Keratinocyte (primary cell): ENCODE data around the gene SLX4IP. TPM values are rescaled to one million over a fixed set of nuclear protein-coding genes. Genes with fewer than 3 reads are reported as not detected.

Source experiments
- DNase-seq: peaks from one replicate; pipeline ENCODE4 v3.0.0-alpha.2; 2011; ENCODE audit warnings: low read depth, missing footprints, low spot score
- FAIRE-seq: peaks from 2 replicates; lab custom pipeline; 2011; peaks lifted over from hg19 to GRCh38; lab: Jason Lieb, UNC
- H2AFZ ChIP-seq: 2 replicates; pipeline ENCODE4 v1.6.0; 2012; ENCODE audit warnings: low read length, control low read depth, inconsistent platforms; ENCODE audit not compliant: control insufficient read depth
- H3K27ac ChIP-seq: 2 replicates; pipeline ENCODE4 v1.5.1; 2011; ENCODE audit warnings: low read length; ENCODE audit not compliant: control insufficient read depth, insufficient read depth
- H3K27me3 ChIP-seq: 3 replicates; pipeline ENCODE4 v1.6.0; 2011; ENCODE audit warnings: low read length; ENCODE audit not compliant: control insufficient read depth, insufficient read depth; ENCODE audit errors: extremely low read depth
- H3K36me3 ChIP-seq, 2 experiments: 2 replicates in 1 of 2; 3 replicates in 1 of 2; pipeline ENCODE4 v1.5.1; 2011; ENCODE audit warnings: low read length in 2 of 2, mild to moderate bottlenecking in 1 of 2; ENCODE audit not compliant: control insufficient read depth in 2 of 2, insufficient read depth in 2 of 2; ENCODE audit errors: extremely low read depth in 1 of 2
- H3K4me1 ChIP-seq: 3 replicates; pipeline ENCODE4 v1.5.1; 2011; ENCODE audit warnings: low read length; ENCODE audit not compliant: control insufficient read depth, insufficient read depth; ENCODE audit errors: extremely low read depth
- H3K4me2 ChIP-seq: 3 replicates; pipeline ENCODE4 v1.6.0; 2011; ENCODE audit warnings: low read depth, low read length; ENCODE audit not compliant: control insufficient read depth, insufficient read depth; ENCODE audit errors: extremely low read depth
- H3K4me3 ChIP-seq, 3 experiments: fragments of 200-600 bp in 1 of 3; sonication (generic) in 1 of 3; 2 replicates in 2 of 3; 3 replicates in 1 of 3; pipeline ENCODE4 v1.5.1; 2011 to 2016; ENCODE audit warnings: low read length in 3 of 3, mild to moderate bottlenecking in 3 of 3, control low read depth in 2 of 3, inconsistent platforms in 1 of 3, low read depth in 1 of 3, mixed read lengths in 1 of 3, mixed run types in 1 of 3, moderate library complexity in 1 of 3; ENCODE audit not compliant: control insufficient read depth in 2 of 3, insufficient read depth in 2 of 3; ENCODE audit errors: extremely low read depth in 1 of 3
- H3K79me2 ChIP-seq: 2 replicates; pipeline ENCODE4 v1.6.0; 2012; ENCODE audit warnings: low read length; ENCODE audit not compliant: control insufficient read depth, insufficient read depth
- H3K9ac ChIP-seq: 3 replicates; pipeline ENCODE4 v1.6.0; 2011; ENCODE audit warnings: low read length; ENCODE audit not compliant: control insufficient read depth, insufficient read depth; ENCODE audit errors: extremely low read depth
- H3K9me1 ChIP-seq: 3 replicates; pipeline ENCODE4 v1.6.0; 2011; ENCODE audit warnings: low read length; ENCODE audit not compliant: control insufficient read depth, insufficient read depth; ENCODE audit errors: extremely low read depth
- H3K9me3 ChIP-seq: 2 replicates; pipeline ENCODE4 v1.5.1; 2012; ENCODE audit warnings: low read depth, low read length; ENCODE audit not compliant: control insufficient read depth
- H4K20me1 ChIP-seq: 3 replicates; pipeline ENCODE4 v1.6.0; 2011; ENCODE audit warnings: low read length; ENCODE audit not compliant: control insufficient read depth, insufficient read depth; ENCODE audit errors: extremely low read depth
- CTCF ChIP-seq, 3 experiments: IDR thresholded peaks in 1 of 3; conservative IDR thresholded peaks in 1 of 3; optimal IDR thresholded peaks in 1 of 3; 2 replicates in 2 of 3; 3 replicates in 1 of 3; pipeline versions ENCODE3 to v1.5.1; 2011; ENCODE audit warnings: low read length in 3 of 3, mild to moderate bottlenecking in 3 of 3, moderate library complexity in 2 of 3, control low read depth in 1 of 3, inconsistent platforms in 1 of 3; ENCODE audit not compliant: insufficient read depth in 2 of 3; ENCODE audit errors: extremely low read depth in 1 of 3
- EZH2 ChIP-seq: IDR thresholded peaks from one replicate; pipeline ENCODE4 v1.6.1; 2012; ENCODE audit warnings: inconsistent platforms, mild to moderate bottlenecking, low read length, moderate library complexity
- dilution Hi-C: fragments of 300-500 bp; cut with MboI; formaldehyde crosslinking; loops from one replicate; pipeline ENCODE4 v1.7.0; 2020; ENCODE audit warnings: low sequenced_read_pairs; ENCODE audit not compliant: extremely low pct_ligation_motif_present
- polyA plus RNA-seq, 5 experiments: library from polyadenylated mRNA; depleted of rRNA in 3 of 5; stranded (reverse) in 3 of 5; stranded (forward) in 1 of 5; unstranded in 1 of 5; fragments of >200 nt; gene quantifications; 1 replicate in 1 of 5; 2 replicates in 3 of 5; 3 replicates in 1 of 5; pipeline versions ENCODE4 v1.2.1 to v1.2.3, GENCODE V29; 2011 to 2012; ENCODE audit warnings: missing spikeins in 2 of 5, low read depth in 1 of 5, low replicate concordance in 1 of 5

Gene SLX4IP
- polyA plus RNA-seq, 1 donor (not counting 4 experiments of a cell fraction or from before 2014, with no cell fraction given), result 3.0 TPM

- Histone ChIP-seq H3K4me2 (no peak overlapping the region), H3K9me1 (no peaks in the 10 kb centered on the region), H3K27me3 (no peaks in the 10 kb centered on the region), H3K4me1 (peaks cover 4% of the 10 kb centered on the region), H4K20me1 (no peaks in the 10 kb centered on the region), H3K9ac (no peak overlapping the region), H3K4me3 (no peak overlapping the region), H3K79me2 (peaks cover 12% of the 10 kb centered on the region), H3K36me3 (no peaks in the 10 kb centered on the region), H3K27ac (no peak overlapping the region), H3K9me3 (peaks cover 2% of the 10 kb centered on the region), H2AFZ (no peak overlapping the region)
- DNase-seq (no peak), FAIRE-seq (no peak)
- no peak for TF ChIP-seq CTCF (optimal IDR thresholded peaks at IDR 0.05 in 1 of 3, IDR thresholded peaks at IDR 0.05 in 1 of 3, conservative IDR thresholded peaks at IDR 0.05 in 1 of 3; ENCODE audit: extremely low read depth in 1 of 3, insufficient read depth in 2 of 3, low read length in 3 of 3)
- TF ChIP-seq EZH2, result no peak
- dilution Hi-C loops, result no loop called here
Observed at GRCh38 chr20:10465135-10465534, 30.0 kb downstream of the SLX4IP start.

- Histone ChIP-seq H3K36me3 (no peaks in the 10 kb centered on the region), H4K20me1 (no peaks in the 10 kb centered on the region), H3K27me3 (no peaks in the 10 kb centered on the region), H3K4me1 (peaks cover 6% of the 10 kb centered on the region), H3K27ac (no peak overlapping the region), H3K4me2 (no peak overlapping the region), H3K9ac (no peak overlapping the region), H3K9me1 (no peaks in the 10 kb centered on the region), H3K4me3 (no peak overlapping the region), H3K9me3 (peaks cover 2% of the 10 kb centered on the region), H2AFZ (no peak overlapping the region), H3K79me2 (peaks cover 6% of the 10 kb centered on the region)
- no peak for TF ChIP-seq CTCF (optimal IDR thresholded peaks at IDR 0.05 in 1 of 3, IDR thresholded peaks at IDR 0.05 in 1 of 3, conservative IDR thresholded peaks at IDR 0.05 in 1 of 3; ENCODE audit: extremely low read depth in 1 of 3, insufficient read depth in 2 of 3, low read length in 3 of 3)
- TF ChIP-seq EZH2, result no peak
- DNase-seq, result no peak
- dilution Hi-C loops, result no loop called here
- no peak for FAIRE-seq
Observed at GRCh38 chr20:10466325-10466724, 31.2 kb downstream of the SLX4IP start.
